K562 (cell line): ENCODE measurements around the gene SLC4A5. TPM values are rescaled to one million over a fixed set of nuclear protein-coding genes. Genes with fewer than 3 reads are reported as not detected.

Source experiments
- C11orf30 ChIP-seq: fragments of 450-650 bp; IDR thresholded peaks from 2 replicates; pipeline ENCODE4 v1.6.1; 2016; ENCODE audit warnings: low read depth, mild to moderate bottlenecking
- CREB1 ChIP-seq, 2 experiments: sonication (generic) in 1 of 2; formaldehyde crosslinking in 1 of 2; IDR thresholded peaks; 2 replicates each; pipeline versions ENCODE4 v1.6.1 to v1.8.0; 2012 to 2022; ENCODE audit warnings: inconsistent platforms in 1 of 2, mild to moderate bottlenecking in 1 of 2, missing genetic modification reagents in 1 of 2, moderate library complexity in 1 of 2
- CXXC5 ChIP-seq: fragments of 250-450 bp; sonication (Bioruptor Pico); IDR thresholded peaks from 2 replicates; pipeline ENCODE4 v1.8.0; 2022; ENCODE audit warnings: inconsistent platforms, mild to moderate bottlenecking, moderate library complexity
- ELF1 ChIP-seq: fragments of 200-800 bp; sonication (Bioruptor generic); IDR thresholded peaks from 2 replicates; pipeline ENCODE4 v1.6.1; 2016; ENCODE audit warnings: missing genetic modification characterization, missing compliant biosample characterization
- FIP1L1 ChIP-seq: fragments of 200-400 bp; formaldehyde crosslinking; IDR thresholded peaks from 2 replicates; pipeline ENCODE4 v1.6.1; 2018; ENCODE audit warnings: mild to moderate bottlenecking, low read depth, low read length; ENCODE audit not compliant: poor library complexity, severe bottlenecking
- HCFC1 ChIP-seq: IDR thresholded peaks from 2 replicates; pipeline ENCODE4 v1.6.1; 2012; ENCODE audit warnings: low read depth, low read length, improper control_type of control experiment
- JUND ChIP-seq, 2 experiments: IDR thresholded peaks; 2 replicates in 1 of 2; 3 replicates in 1 of 2; pipeline ENCODE4 v1.6.1; 2011; ENCODE audit warnings: borderline replicate concordance in 2 of 2, low read depth in 2 of 2, low read length in 2 of 2, improper control_type of control experiment in 1 of 2, missing biosample characterization in 1 of 2, missing genetic modification characterization in 1 of 2, missing genetic modification reagents in 1 of 2
- MCM3 ChIP-seq: fragments of 450-650 bp; IDR thresholded peaks from 2 replicates; pipeline ENCODE4 v1.6.1; 2016
- NELFE ChIP-seq: IDR thresholded peaks from 2 replicates; pipeline ENCODE4 v1.6.1; 2011; ENCODE audit warnings: mild to moderate bottlenecking; ENCODE audit not compliant: insufficient read depth, insufficient read length
- POLR2G ChIP-seq: fragments of 200-400 bp; formaldehyde crosslinking; IDR thresholded peaks from 2 replicates; pipeline ENCODE4 v1.6.1; 2017; ENCODE audit warnings: low read depth, mild to moderate bottlenecking, antibody characterized with exemption, low read length, moderate library complexity
- RAD21 ChIP-seq, 2 experiments: fragments of 250-450 bp in 1 of 2; fragments of 450-650 bp in 1 of 2; sonication (Bioruptor Pico) in 1 of 2; formaldehyde crosslinking in 1 of 2; IDR thresholded peaks in 1 of 2; conservative IDR thresholded peaks in 1 of 2; 2 replicates each; pipeline versions ENCODE4 v1.4.0 to v1.8.0; 2020 to 2022; ENCODE audit warnings: mild to moderate bottlenecking in 2 of 2, moderate library complexity in 1 of 2
- RB1 ChIP-seq: fragments of 450-650 bp; IDR thresholded peaks from 2 replicates; pipeline ENCODE4 v1.6.1; 2017; ENCODE audit warnings: low read depth, mild to moderate bottlenecking
- RFX7 ChIP-seq: fragments of 250-450 bp; sonication (Bioruptor Pico); IDR thresholded peaks from 2 replicates; pipeline ENCODE4 v1.5.1; 2021; ENCODE audit warnings: mild to moderate bottlenecking
- SMC3 ChIP-seq: conservative IDR thresholded peaks from 2 replicates; pipeline ENCODE4 v1.6.1; 2011; ENCODE audit warnings: low read depth, low read length, improper control_type of control experiment; ENCODE audit not compliant: insufficient read depth
- SOX6 ChIP-seq: fragments of 450-650 bp; IDR thresholded peaks from 2 replicates; pipeline ENCODE4 v1.6.1; 2014; ENCODE audit warnings: mild to moderate bottlenecking
- SUPT5H ChIP-seq: fragments of 450-650 bp; IDR thresholded peaks from 2 replicates; pipeline ENCODE4 v1.6.1; 2016
- TAF9B ChIP-seq: fragments of 450-650 bp; IDR thresholded peaks from 2 replicates; pipeline ENCODE4 v1.6.1; 2018; ENCODE audit warnings: mild to moderate bottlenecking; ENCODE audit not compliant: partially characterized antibody
- TCFL5 ChIP-seq: fragments of 250-450 bp; sonication (Bioruptor Pico); conservative IDR thresholded peaks from 2 replicates; pipeline ENCODE4 v1.6.1; 2021; ENCODE audit warnings: mild to moderate bottlenecking, moderate library complexity, matching md5 sums
- ZBTB7A ChIP-seq: IDR thresholded peaks from 2 replicates; pipeline ENCODE4 v1.6.1; 2011; ENCODE audit warnings: low read depth, mild to moderate bottlenecking, low read length, moderate library complexity, borderline replicate concordance; ENCODE audit not compliant: control insufficient read depth
- ZNF77 ChIP-seq: fragments of 250-450 bp; sonication (Bioruptor Pico); IDR thresholded peaks from 2 replicates; pipeline ENCODE4 v1.5.0; 2020
- polyA plus RNA-seq, 8 experiments: library from polyadenylated mRNA; depleted of rRNA in 4 of 8; stranded (reverse) in 5 of 8; unstranded in 3 of 8; fragments of >200 nt; fragmentation: Nextera tagmentation in 2 of 8; fragmentation: Illumina TruSeq in 1 of 8; extraction: Ambion mirVana in 2 of 8; extraction: Trizol in 1 of 8; gene quantifications; 2 replicates each; pipeline versions ENCODE4 v1.2.1 to v1.2.3, GENCODE V29; 2011 to 2014; ENCODE audit warnings: inconsistent platforms in 1 of 8, missing spikeins in 1 of 8
- total RNA-seq, 7 experiments: library from RNA; depleted of rRNA in 6 of 7; stranded (reverse); fragments of >200 nt in 6 of 7; fragmentation: Illumina TruSeq in 2 of 7; extraction: Trizol in 2 of 7; gene quantifications; 2 replicates each; pipeline versions ENCODE4 v1.2.1 to v1.2.3, GENCODE V29; 2011 to 2021; ENCODE audit warnings: low replicate concordance in 1 of 7
- TF ChIP-seq, protein P1 (sequence below): IDR thresholded peaks from 2 replicates; pipeline ENCODE4 v1.6.1; 2011; ENCODE audit warnings: borderline replicate concordance, low read depth, mild to moderate bottlenecking, moderate library complexity, low read length; ENCODE audit not compliant: insufficient read depth, poor library complexity, severe bottlenecking
- TF ChIP-seq, protein P2 (sequence below): fragments of 250-450 bp; sonication (Bioruptor Pico); IDR thresholded peaks from 2 replicates; pipeline ENCODE4 v1.5.0; 2021
- TF ChIP-seq, protein P3 (sequence below): fragments of 450-650 bp; IDR thresholded peaks from 2 replicates; pipeline ENCODE4 v1.6.1; 2016; ENCODE audit warnings: antibody characterized with exemption

The SLC4A5 gene
- total and polyA plus RNA-seq, 9 of the 15 experiments (the other 6 are each of a cell fraction or from before 2014, with no cell fraction given), result 0.03 to 0.77 (median 0.14) TPM; not detected in 1

DNA sequence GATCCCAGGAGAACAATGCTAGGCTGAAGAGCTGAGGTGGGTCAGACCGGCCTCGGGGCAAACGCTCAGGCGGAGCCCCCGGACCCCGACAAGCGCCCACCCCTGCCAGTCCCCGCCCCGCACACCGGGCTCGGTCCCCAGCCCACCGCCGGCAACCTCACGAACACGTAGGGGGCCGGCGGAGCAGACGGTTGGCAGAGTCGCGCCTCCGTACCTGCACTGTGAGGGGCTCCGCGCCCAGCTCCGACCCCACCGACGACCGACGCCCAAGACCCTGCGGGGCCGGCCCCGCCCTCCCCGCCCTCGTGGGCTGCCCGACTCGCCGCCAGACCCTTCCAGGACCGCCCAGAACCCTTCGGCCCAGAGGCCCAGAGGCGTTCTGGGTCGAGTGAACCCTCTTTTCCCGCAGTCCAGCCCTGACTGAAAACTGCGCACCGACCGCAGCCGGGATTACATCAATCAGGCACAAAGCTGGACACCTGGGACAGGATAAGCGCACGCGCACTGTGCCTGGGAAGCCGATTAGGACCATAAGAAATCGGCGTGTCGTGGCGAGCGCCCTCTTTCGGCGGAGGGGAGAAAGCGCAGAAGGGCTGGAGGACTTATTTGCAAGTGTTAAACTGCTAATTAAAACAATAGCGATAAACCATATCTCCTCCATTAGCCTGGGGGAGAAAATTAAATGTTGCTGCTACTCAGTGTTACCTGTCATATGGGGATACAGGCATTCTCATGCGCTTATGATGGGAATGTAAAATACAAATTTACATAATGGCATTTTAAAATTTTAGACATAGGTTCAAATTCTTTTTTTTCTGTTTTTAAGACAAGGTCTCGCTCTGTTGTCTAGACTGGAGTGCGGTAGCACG, 48.6 kb upstream of the SLC4A5 start (continued):
- peak; percentile 45 for TF ChIP-seq CREB1 (IDR thresholded peaks at IDR 0.05)
- no peak for TF ChIP-seq CREB1 (CRISPR knock-in tag; IDR thresholded peaks at IDR 0.05)
- TF ChIP-seq JUND (IDR thresholded peaks at IDR 0.05; ENCODE audit: borderline replicate concordance, low read depth, low read length), result peak; percentile 63; the same call in 1 of the 2 replicates
- peak; percentile 28; the same call in 1 of the 3 replicates for TF ChIP-seq JUND (tag; IDR thresholded peaks at IDR 0.05; ENCODE audit: borderline replicate concordance, low read depth, low read length)
- 0 out of 2 replicates have a peak, but pooled peaks have one; percentile 25 for TF ChIP-seq CXXC5 (CRISPR knock-in tag)
- peak; percentile 60 for TF ChIP-seq SMC3
- peak; percentile 93 for TF ChIP-seq ZBTB7A
- no peak for TF ChIP-seq NELFE
- TF ChIP-seq SOX6, result peak; percentile 73
- TF ChIP-seq ZNF77, result no peak
- TF ChIP-seq, protein P1, sequence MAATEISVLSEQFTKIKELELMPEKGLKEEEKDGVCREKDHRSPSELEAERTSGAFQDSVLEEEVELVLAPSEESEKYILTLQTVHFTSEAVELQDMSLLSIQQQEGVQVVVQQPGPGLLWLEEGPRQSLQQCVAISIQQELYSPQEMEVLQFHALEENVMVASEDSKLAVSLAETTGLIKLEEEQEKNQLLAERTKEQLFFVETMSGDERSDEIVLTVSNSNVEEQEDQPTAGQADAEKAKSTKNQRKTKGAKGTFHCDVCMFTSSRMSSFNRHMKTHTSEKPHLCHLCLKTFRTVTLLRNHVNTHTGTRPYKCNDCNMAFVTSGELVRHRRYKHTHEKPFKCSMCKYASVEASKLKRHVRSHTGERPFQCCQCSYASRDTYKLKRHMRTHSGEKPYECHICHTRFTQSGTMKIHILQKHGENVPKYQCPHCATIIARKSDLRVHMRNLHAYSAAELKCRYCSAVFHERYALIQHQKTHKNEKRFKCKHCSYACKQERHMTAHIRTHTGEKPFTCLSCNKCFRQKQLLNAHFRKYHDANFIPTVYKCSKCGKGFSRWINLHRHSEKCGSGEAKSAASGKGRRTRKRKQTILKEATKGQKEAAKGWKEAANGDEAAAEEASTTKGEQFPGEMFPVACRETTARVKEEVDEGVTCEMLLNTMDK, result peak; percentile 38
- no peak; the same call in 1 of the 2 replicates for TF ChIP-seq ELF1 (tag)
- TF ChIP-seq, protein P2, sequence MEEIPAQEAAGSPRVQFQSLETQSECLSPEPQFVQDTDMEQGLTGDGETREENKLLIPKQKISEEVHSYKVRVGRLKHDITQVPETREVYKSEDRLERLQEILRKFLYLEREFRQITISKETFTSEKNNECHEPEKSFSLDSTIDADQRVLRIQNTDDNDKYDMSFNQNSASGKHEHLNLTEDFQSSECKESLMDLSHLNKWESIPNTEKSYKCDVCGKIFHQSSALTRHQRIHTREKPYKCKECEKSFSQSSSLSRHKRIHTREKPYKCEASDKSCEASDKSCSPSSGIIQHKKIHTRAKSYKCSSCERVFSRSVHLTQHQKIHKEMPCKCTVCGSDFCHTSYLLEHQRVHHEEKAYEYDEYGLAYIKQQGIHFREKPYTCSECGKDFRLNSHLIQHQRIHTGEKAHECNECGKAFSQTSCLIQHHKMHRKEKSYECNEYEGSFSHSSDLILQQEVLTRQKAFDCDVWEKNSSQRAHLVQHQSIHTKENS, result no peak
- TF ChIP-seq C11orf30, result peak; percentile 39
- TF ChIP-seq POLR2G, result peak; percentile 75
- peak; percentile 87 for TF ChIP-seq RB1
- no peak for TF ChIP-seq RFX7
- TF ChIP-seq, protein P3, sequence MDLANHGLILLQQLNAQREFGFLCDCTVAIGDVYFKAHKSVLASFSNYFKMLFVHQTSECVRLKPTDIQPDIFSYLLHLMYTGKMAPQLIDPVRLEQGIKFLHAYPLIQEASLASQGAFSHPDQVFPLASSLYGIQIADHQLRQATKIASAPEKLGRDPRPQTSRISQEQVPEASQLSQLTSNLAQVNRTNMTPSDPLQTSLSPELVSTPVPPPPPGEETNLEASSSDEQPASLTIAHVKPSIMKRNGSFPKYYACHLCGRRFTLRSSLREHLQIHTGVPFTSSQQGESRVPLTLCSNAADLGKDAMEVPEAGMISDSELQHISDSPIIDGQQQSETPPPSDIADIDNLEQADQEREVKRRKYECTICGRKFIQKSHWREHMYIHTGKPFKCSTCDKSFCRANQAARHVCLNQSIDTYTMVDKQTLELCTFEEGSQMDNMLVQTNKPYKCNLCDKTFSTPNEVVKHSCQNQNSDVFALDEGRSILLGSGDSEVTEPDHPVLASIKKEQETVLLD, result peak; percentile 85
- TF ChIP-seq FIP1L1, result peak; percentile 90
- TF ChIP-seq RAD21 (CRISPR knock-in tag; conservative IDR thresholded peaks at IDR 0.05 in 1 of 2, IDR thresholded peaks at IDR 0.05 in 1 of 2), result peak; percentile 57 to 62
- TF ChIP-seq TAF9B, result peak; percentile 27
- no peak for TF ChIP-seq MCM3
- no peak for TF ChIP-seq TCFL5 (CRISPR knock-in tag)
- TF ChIP-seq SUPT5H, result peak; percentile 50
- peak; percentile 38; the same call in 1 of the 2 replicates for TF ChIP-seq HCFC1
